ENCODE measurements around the gene ACOX3.
A peak's percentile ranks its signal among the peaks of the same experiment; 100 is the strongest.

Gene ACOX3

DNA sequence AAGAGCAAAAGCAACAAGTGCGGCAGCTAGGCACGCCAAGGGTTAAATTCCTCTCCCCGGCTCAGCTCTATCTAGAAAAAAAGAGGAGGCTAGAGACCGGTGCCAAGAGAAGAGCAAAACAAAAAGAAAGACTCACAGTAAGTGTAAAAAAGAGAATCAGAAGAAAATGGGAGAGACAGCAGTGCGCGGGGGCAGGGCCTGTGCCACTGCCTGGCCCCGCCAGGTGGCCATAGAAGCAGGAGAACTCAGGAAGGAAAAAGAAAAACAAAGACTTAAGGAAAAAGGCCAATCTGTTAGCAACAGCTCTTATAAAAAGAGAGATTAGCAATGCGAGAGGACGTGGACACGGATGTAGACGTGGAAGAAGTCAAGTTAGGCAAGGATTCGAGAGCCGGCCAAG, 3.2 kb downstream of the ACOX3 start:
- Histone ChIP-seq H3K4me3 (ENCODE audit: low read depth in 1 of 2, low read length in 1 of 2) (no peak overlapping the region), H3K9me3 (no peaks in the 10 kb centered on the region), H3K27me3 (no peaks in the 10 kb centered on the region), H3K27ac (no peak overlapping the region), H3K4me1 (ENCODE audit: control insufficient read depth in 1 of 2, insufficient read depth in 1 of 2, low read depth in 1 of 2, low read length in 1 of 2) (peaks cover 20 to 23% of the 10 kb centered on the region in 2 experiments), H3K36me3 (no peaks in the 10 kb centered on the region)
- TF ChIP-seq, protein P1, sequence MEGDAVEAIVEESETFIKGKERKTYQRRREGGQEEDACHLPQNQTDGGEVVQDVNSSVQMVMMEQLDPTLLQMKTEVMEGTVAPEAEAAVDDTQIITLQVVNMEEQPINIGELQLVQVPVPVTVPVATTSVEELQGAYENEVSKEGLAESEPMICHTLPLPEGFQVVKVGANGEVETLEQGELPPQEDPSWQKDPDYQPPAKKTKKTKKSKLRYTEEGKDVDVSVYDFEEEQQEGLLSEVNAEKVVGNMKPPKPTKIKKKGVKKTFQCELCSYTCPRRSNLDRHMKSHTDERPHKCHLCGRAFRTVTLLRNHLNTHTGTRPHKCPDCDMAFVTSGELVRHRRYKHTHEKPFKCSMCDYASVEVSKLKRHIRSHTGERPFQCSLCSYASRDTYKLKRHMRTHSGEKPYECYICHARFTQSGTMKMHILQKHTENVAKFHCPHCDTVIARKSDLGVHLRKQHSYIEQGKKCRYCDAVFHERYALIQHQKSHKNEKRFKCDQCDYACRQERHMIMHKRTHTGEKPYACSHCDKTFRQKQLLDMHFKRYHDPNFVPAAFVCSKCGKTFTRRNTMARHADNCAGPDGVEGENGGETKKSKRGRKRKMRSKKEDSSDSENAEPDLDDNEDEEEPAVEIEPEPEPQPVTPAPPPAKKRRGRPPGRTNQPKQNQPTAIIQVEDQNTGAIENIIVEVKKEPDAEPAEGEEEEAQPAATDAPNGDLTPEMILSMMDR (IDR thresholded peaks at IDR 0.05) = no peak

DNA sequence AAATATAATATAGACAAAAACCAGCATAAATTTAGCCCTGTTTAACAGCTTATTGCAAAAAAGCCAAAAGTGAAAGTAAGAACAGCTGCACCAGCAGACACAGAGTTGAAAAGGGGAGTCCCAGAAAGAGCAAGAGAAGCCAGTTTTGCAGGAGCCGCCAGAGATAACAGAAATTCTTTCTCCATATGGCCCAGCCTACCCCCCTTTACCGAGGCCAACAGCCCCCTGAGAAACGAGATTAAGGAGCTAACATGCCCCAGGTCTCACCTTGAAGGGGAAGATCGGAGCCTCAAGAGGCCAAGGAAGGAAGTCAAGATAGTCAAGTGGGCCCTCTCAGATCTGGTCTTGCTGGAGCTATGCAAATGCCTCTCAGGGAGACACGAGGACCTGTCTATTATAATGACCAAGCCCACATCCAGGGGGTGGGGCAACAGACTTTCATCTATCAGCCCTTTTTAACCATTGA, 4.8 kb downstream of the ACOX3 start:
- TF ChIP-seq, protein P1 (IDR thresholded peaks at IDR 0.05) = no peak
- Histone ChIP-seq H3K9me3 (no peaks in the 10 kb centered on the region), H3K36me3 (no peaks in the 10 kb centered on the region), H3K4me1 (ENCODE audit: control insufficient read depth in 1 of 2, insufficient read depth in 1 of 2, low read depth in 1 of 2, low read length in 1 of 2) (peaks cover 7 to 13% of the 10 kb centered on the region in 2 experiments), H3K27ac (peak overlapping the region; percentile 27), H3K4me3 (ENCODE audit: low read depth in 1 of 2, low read length in 1 of 2) (no peak overlapping the region), H3K27me3 (no peaks in the 10 kb centered on the region)

- TF ChIP-seq, protein P1 (IDR thresholded peaks at IDR 0.05) = no peak
- no peak overlapping the region for H3K27ac ChIP-seq
- H3K4me3 ChIP-seq (ENCODE audit: low read depth in 1 of 2, low read length in 1 of 2) = no peak overlapping the region
These were observed 6.1 kb downstream of the ACOX3 start for GRCh38 chr4:8434251-8435073.

DNA sequence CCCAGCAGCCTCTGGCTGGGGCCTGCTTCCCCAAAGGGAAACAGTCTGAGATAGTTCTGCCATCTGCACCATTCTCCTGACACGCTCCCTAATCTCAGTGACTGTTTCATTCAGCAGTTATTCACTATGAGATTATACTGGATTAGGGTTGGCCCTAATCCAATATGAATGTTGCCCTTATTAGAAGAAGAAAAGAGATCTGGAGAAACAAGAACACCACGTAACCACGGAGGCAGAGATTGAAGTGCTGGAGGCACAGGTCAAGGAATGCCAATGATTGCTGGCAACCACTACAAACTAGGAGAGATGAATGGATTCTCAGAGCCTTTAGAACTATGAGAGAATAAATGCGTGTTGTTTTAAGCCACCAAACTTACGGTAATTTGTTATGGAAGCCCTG, 7.4 kb downstream of the ACOX3 start:
- no peak overlapping the region for H3K4me3 ChIP-seq (ENCODE audit: low read depth in 1 of 2, low read length in 1 of 2)
- TF ChIP-seq, protein P1 (IDR thresholded peaks at IDR 0.05) = no peak
- H3K36me3 ChIP-seq = no peaks in the 10 kb centered on the region
- H3K27ac ChIP-seq = no peak overlapping the region
- no peaks in the 10 kb centered on the region for H3K9me3 ChIP-seq
- H3K27me3 ChIP-seq = no peaks in the 10 kb centered on the region
- H3K4me1 ChIP-seq (ENCODE audit: control insufficient read depth in 1 of 2, insufficient read depth in 1 of 2, low read depth in 1 of 2, low read length in 1 of 2) = peaks cover 6 to 9% of the 10 kb centered on the region in 2 experiments

More at GRCh38 chr4:8434251-8435073, 6.1 kb downstream of the ACOX3 start:
- Histone ChIP-seq H3K36me3 (no peaks in the 10 kb centered on the region), H3K4me1 (ENCODE audit: control insufficient read depth in 1 of 2, insufficient read depth in 1 of 2, low read depth in 1 of 2, low read length in 1 of 2) (peaks cover 0 to 4% of the 10 kb centered on the region in 2 experiments), H3K9me3 (no peaks in the 10 kb centered on the region), H3K27me3 (no peaks in the 10 kb centered on the region)

DNA sequence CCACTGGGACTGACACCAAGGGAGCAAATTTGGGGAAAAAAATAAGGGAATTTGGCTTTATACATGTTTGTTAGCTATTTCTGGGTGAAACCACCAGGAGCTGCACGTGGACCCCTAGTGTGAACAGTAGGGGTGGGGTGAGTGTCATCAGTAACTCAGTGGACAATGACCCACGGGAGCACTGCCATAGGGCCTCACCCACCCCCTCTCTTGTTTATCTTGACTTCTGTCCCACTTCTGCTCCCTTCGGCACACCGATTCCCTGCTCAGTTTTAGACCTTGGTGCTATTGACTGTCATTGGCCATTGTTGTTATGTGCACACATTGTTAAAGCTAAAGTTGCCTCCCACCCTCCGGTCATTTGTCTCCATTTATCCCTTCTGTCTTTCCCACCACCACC, 9.0 kb downstream of the ACOX3 start:
- TF ChIP-seq, protein P1 (IDR thresholded peaks at IDR 0.05) = no peak
- Histone ChIP-seq H3K36me3 (no peaks in the 10 kb centered on the region), H3K27ac (no peak overlapping the region), H3K4me3 (ENCODE audit: low read depth in 1 of 2, low read length in 1 of 2) (no peak overlapping the region), H3K9me3 (no peaks in the 10 kb centered on the region), H3K4me1 (ENCODE audit: control insufficient read depth in 1 of 2, insufficient read depth in 1 of 2, low read depth in 1 of 2, low read length in 1 of 2) (peaks cover 16 to 17% of the 10 kb centered on the region in 2 experiments), H3K27me3 (no peaks in the 10 kb centered on the region)

All from neutrophil (primary cell).